Cardiac muscle cell (in vitro differentiated cells and primary cell): ENCODE results near the gene PDE8A. TPM values are rescaled to one million over a fixed set of nuclear protein-coding genes. Genes with fewer than 3 reads are reported as not detected.
A peak's percentile ranks its signal among the peaks of the same experiment; 100 is the strongest.

Experiments
- DNase-seq, 2 donors: peaks; one replicate each; pipeline versions ENCODE4 v3.0.0 to v3.0.0-alpha.2; 2010 to 2017; ENCODE audit warnings: low read depth in 1 of 2, low spot score in 1 of 2
- H3K27ac ChIP-seq: fragments of 200-600 bp; sonication (generic); 2 replicates; pipeline ENCODE4 v1.5.1; 2016
- H3K27me3 ChIP-seq: fragments of 200-600 bp; sonication (generic); 2 replicates; pipeline ENCODE4 v1.6.0; 2016; ENCODE audit warnings: control low read depth
- H3K36me3 ChIP-seq: fragments of 200-600 bp; sonication (generic); 2 replicates; pipeline ENCODE4 v1.5.1; 2016; ENCODE audit warnings: control low read depth
- H3K4me1 ChIP-seq: fragments of 200-600 bp; sonication (generic); 2 replicates; pipeline ENCODE4 v1.8.1; 2017; ENCODE audit warnings: low read depth, mild to moderate bottlenecking, mixed run types
- H3K4me3 ChIP-seq: fragments of 200-600 bp; sonication (generic); 2 replicates; pipeline ENCODE4 v1.5.1; 2016; ENCODE audit warnings: mild to moderate bottlenecking
- H3K9me3 ChIP-seq: fragments of 200-600 bp; sonication (generic); 2 replicates; pipeline ENCODE4 v1.5.1; 2017; ENCODE audit warnings: low read depth, mild to moderate bottlenecking, control low read depth
- polyA plus RNA-seq: library from polyadenylated mRNA; unstranded; fragments of >200 nt; fragmentation: Nextera tagmentation; extraction: Ambion mirVana; gene quantifications from 2 replicates; pipeline ENCODE4 v1.2.1, GENCODE V29; 2016
- total RNA-seq: library from RNA; depleted of rRNA; stranded (reverse); fragments of >200 nt; gene quantifications from 2 replicates; pipeline ENCODE4 v1.2.3, GENCODE V29; 2016
- TF ChIP-seq, protein P1 (sequence below): IDR thresholded peaks from 2 replicates; pipeline ENCODE4 v1.5.1; 2012; ENCODE audit warnings: low read depth, mild to moderate bottlenecking, low read length

The PDE8A gene, protein sequence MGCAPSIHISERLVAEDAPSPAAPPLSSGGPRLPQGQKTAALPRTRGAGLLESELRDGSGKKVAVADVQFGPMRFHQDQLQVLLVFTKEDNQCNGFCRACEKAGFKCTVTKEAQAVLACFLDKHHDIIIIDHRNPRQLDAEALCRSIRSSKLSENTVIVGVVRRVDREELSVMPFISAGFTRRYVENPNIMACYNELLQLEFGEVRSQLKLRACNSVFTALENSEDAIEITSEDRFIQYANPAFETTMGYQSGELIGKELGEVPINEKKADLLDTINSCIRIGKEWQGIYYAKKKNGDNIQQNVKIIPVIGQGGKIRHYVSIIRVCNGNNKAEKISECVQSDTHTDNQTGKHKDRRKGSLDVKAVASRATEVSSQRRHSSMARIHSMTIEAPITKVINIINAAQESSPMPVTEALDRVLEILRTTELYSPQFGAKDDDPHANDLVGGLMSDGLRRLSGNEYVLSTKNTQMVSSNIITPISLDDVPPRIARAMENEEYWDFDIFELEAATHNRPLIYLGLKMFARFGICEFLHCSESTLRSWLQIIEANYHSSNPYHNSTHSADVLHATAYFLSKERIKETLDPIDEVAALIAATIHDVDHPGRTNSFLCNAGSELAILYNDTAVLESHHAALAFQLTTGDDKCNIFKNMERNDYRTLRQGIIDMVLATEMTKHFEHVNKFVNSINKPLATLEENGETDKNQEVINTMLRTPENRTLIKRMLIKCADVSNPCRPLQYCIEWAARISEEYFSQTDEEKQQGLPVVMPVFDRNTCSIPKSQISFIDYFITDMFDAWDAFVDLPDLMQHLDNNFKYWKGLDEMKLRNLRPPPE
- 18.6 and 26.8 TPM in 2 replicates for total RNA-seq
- polyA plus RNA-seq: 10.2 and 14.2 TPM in 2 replicates

GRCh38 chr15:84981711-84982300 is at the start of gene PDE8A:
TSS of gene PDE8A (plus strand) at chr15:84981856. CDS start at chr15:84982163, 307 bp downstream.
- peak within 1 kb of the TSS; percentile 88 for H3K27ac ChIP-seq
- DNase-seq: peak; percentile 62 to 64
- H3K9me3 ChIP-seq: no peaks in the 10 kb centered on the region
- H3K27me3 ChIP-seq: peaks cover 18% of the 10 kb centered on the region
- TF ChIP-seq, protein P1, sequence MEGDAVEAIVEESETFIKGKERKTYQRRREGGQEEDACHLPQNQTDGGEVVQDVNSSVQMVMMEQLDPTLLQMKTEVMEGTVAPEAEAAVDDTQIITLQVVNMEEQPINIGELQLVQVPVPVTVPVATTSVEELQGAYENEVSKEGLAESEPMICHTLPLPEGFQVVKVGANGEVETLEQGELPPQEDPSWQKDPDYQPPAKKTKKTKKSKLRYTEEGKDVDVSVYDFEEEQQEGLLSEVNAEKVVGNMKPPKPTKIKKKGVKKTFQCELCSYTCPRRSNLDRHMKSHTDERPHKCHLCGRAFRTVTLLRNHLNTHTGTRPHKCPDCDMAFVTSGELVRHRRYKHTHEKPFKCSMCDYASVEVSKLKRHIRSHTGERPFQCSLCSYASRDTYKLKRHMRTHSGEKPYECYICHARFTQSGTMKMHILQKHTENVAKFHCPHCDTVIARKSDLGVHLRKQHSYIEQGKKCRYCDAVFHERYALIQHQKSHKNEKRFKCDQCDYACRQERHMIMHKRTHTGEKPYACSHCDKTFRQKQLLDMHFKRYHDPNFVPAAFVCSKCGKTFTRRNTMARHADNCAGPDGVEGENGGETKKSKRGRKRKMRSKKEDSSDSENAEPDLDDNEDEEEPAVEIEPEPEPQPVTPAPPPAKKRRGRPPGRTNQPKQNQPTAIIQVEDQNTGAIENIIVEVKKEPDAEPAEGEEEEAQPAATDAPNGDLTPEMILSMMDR: no peak
- H3K4me3 ChIP-seq: peak within 1 kb of the TSS; percentile 57
- peaks cover 25% of the 10 kb centered on the region for H3K4me1 ChIP-seq
- H3K36me3 ChIP-seq: no peaks in the 10 kb centered on the region

DNA sequence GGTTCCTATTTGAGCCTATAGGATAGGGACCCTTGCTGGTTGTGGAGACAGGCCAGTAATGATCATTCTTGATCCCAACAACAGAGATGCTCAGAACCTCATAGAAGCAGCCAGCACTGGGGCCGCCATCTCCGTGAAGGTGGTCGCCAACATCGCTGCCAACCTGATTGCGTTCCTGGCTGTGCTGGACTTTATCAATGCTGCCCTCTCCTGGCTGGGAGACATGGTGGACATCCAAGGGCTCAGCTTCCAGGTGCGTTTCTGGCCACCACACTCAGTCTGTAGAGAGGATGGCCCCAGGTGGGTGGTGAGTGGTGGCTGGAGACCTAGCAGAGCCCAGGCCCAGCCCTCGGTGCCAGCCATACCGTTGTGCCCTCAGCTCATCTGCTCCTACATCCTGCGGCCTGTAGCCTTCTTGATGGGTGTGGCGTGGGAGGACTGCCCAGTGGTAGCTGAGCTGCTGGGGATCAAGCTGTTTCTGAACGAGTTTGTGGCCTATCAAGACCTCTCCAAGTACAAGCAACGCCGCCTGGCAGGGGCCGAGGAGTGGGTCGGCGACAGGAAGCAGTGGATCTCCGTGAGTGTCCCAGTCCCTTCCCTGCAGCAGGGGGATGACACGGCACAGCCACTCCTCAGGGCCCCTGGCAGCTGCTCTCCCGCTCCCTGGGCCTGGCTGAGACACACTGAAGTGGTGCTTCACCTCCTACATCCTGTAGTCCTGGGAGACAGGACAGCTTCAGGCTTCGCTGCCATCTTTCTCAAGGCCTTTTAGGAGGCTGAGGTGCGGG is 46.5 kb upstream of the PDE8A start:
- peak in 1 of 2 donors; percentile 23 for DNase-seq
- H3K4me1 ChIP-seq: no peaks in the 10 kb centered on the region
- no peak overlapping the region for H3K27ac ChIP-seq
- H3K9me3 ChIP-seq: no peaks in the 10 kb centered on the region
- TF ChIP-seq, protein P1: no peak
- H3K27me3 ChIP-seq: no peaks in the 10 kb centered on the region
- H3K36me3 ChIP-seq: no peaks in the 10 kb centered on the region
- H3K4me3 ChIP-seq: no peak overlapping the region

- Histone ChIP-seq H3K27ac (no peak overlapping the region), H3K36me3 (no peaks in the 10 kb centered on the region), H3K4me3 (no peak overlapping the region), H3K4me1 (no peaks in the 10 kb centered on the region), H3K27me3 (no peaks in the 10 kb centered on the region), H3K9me3 (no peaks in the 10 kb centered on the region)
- DNase-seq: no peak
- TF ChIP-seq, protein P1: no peak
Measured at GRCh38 chr15:84937144-84937543, 44.5 kb upstream of the PDE8A start.

DNA sequence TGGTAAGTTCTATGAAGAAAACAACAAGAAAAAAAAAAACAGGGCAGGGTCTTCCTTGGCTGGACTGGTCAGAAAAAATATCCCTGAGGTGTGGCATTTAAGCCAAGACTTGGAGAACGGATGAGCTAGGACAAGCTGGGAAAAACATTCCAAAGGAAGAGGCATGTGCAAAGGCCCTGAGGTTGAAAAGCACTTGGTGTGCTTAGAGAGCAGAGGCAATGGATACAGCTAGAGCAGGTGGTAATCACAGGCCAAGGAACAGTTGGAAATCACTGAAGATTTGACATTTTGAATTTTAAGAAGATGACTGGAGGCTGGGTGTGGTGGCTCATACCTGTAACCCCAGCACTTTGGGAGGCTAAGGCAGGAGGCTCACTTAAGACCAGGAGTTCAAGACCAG is 42.9 kb upstream of the PDE8A start:
- TF ChIP-seq, protein P1: no peak
- Histone ChIP-seq H3K27me3 (no peaks in the 10 kb centered on the region), H3K36me3 (no peaks in the 10 kb centered on the region), H3K27ac (no peak overlapping the region), H3K9me3 (no peaks in the 10 kb centered on the region), H3K4me3 (no peak overlapping the region), H3K4me1 (no peaks in the 10 kb centered on the region)
- no peak for DNase-seq

DNA sequence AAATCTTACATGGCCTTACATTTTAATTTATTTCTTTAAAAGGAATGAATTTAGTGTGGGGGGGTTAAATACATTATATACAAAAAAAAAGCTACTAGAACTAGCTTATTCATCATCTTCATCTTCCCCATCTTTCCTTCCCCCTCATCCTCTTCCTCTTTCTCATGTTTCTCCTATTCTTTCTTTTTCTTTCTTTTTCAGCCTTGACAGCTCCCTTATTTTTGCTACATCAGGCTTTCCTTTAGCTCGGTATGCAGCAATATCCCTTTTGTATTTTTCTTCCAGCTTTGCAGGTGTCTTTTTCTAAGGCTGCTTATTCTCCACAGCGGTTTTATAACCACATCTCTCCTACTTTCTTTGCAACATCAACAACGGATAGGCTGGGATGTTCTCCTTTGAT is 41.3 kb upstream of the PDE8A start:
- DNase-seq: no peak
- peaks cover 6% of the 10 kb centered on the region for H3K4me1 ChIP-seq
- no peaks in the 10 kb centered on the region for H3K9me3 ChIP-seq
- TF ChIP-seq, protein P1: no peak
- no peak overlapping the region for H3K4me3 ChIP-seq
- H3K36me3 ChIP-seq: no peaks in the 10 kb centered on the region
- H3K27ac ChIP-seq: no peak overlapping the region
- H3K27me3 ChIP-seq: no peaks in the 10 kb centered on the region
